Fibroblast of pulmonary artery (primary cell): ENCODE results near the gene CST5.
"Not testable (repeated sequence)": the region's sequence is repeated elsewhere in the genome, so short reads cannot be mapped to it uniquely, and the experiment has no call there.

Experiments used
- DNase-seq: peaks from one replicate; pipeline ENCODE4 v3.0.0-alpha.2; 2010; ENCODE audit warnings: low read depth
- H3K4me3 ChIP-seq: replicated peaks from 2 replicates; pipeline ENCODE4 v1.5.1; 2011; ENCODE audit warnings: low read depth, mild to moderate bottlenecking, control low read depth, low read length, moderate library complexity
- TF ChIP-seq, protein P1 (sequence below): IDR thresholded peaks from 2 replicates; pipeline ENCODE4 v1.5.1; 2011; ENCODE audit warnings: mild to moderate bottlenecking, control low read depth, low read length, inconsistent platforms; ENCODE audit errors: missing control alignments

The CST5 gene

GRCh38 chr20:23917024-23917725 is 37.6 kb upstream of the CST5 start:
- TF ChIP-seq, protein P1, sequence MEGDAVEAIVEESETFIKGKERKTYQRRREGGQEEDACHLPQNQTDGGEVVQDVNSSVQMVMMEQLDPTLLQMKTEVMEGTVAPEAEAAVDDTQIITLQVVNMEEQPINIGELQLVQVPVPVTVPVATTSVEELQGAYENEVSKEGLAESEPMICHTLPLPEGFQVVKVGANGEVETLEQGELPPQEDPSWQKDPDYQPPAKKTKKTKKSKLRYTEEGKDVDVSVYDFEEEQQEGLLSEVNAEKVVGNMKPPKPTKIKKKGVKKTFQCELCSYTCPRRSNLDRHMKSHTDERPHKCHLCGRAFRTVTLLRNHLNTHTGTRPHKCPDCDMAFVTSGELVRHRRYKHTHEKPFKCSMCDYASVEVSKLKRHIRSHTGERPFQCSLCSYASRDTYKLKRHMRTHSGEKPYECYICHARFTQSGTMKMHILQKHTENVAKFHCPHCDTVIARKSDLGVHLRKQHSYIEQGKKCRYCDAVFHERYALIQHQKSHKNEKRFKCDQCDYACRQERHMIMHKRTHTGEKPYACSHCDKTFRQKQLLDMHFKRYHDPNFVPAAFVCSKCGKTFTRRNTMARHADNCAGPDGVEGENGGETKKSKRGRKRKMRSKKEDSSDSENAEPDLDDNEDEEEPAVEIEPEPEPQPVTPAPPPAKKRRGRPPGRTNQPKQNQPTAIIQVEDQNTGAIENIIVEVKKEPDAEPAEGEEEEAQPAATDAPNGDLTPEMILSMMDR: no peak
- DNase-seq: no peak
- no peak overlapping the region for H3K4me3 ChIP-seq

DNA sequence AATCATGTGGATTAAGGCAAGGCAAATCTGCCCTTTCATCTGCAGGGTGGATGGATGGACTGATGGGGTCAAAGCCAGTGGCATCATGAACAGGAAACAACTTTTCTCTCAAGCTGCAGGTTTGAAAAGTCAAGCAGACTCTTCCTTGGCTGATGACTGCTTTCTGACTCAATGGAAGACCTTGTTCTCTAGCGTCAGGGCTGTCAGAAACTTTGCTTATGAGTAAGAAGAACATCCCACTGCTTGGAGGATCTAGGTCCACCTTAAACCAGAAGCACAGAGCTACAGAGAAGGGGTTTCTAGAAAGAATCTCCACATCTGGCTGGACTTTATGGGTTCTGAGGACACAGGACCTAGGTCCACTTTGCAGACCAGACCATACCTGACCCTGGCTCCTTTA is 36.3 kb upstream of the CST5 start:
- TF ChIP-seq, protein P1: no peak
- H3K4me3 ChIP-seq: no peak overlapping the region
- no peak for DNase-seq

GRCh38 chr20:23914469-23914868 is 34.9 kb upstream of the CST5 start:
- DNase-seq, H3K4me3 ChIP-seq: not testable (repeated sequence)

- no peak for DNase-seq
- no peak overlapping the region for H3K4me3 ChIP-seq
- TF ChIP-seq, protein P1: no peak
These were observed 30.7 kb upstream of the CST5 start for GRCh38 chr20:23910210-23910609.

DNA sequence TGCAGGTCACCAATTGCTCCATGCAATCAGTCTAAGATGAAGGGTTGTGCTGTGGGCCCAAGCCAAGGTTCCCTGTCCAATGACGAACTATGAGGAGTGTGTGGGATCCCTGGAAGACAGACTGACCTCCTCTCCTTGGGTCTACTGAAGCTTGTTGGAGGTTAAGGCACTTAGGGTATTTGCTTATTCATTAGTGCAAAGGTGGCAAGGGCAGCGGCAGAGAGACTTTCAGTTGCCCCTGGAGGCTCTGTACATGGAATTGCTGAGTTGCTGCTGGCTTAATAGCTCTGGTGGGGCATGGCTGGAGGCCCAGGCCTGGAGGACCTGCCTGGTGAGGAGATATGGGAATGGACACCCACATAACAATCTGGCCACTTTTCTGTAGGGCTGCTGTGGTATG is 29.8 kb upstream of the CST5 start:
- no peak for DNase-seq

GRCh38 chr20:23907579-23907978 is 28.0 kb upstream of the CST5 start:
- TF ChIP-seq, protein P1: no peak
- DNase-seq: no peak
- H3K4me3 ChIP-seq: no peak overlapping the region

More for the DNA sequence above, 29.8 kb upstream of the CST5 start:
- TF ChIP-seq, protein P1: no peak
- H3K4me3 ChIP-seq: no peak overlapping the region

DNA sequence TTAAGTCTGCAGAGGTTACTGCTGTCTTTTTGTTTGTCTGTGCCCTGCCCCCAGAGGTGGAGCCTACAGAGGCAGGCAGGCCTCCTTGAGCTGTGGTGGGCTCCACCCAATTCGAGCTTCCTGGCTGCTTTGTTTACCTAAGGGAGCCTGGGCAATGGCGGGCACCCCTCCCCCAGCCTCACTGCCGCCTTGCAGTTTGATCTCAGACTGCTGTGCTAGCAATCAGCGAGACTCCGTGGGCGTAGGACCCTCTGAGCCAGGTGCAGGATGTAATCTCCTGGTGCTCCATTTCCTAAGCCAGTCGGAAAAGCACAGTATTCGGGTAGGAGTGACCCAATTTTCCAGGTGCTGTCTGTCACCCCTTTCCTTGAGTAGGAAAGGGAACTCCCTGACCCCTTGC is 22.8 kb upstream of the CST5 start:
- not testable (repeated sequence) for DNase-seq, H3K4me3 ChIP-seq

GRCh38 chr20:23890867-23891266 is 11.3 kb upstream of the CST5 start:
- DNase-seq, H3K4me3 ChIP-seq: not testable (repeated sequence)
